Measurements from ENCODE around the gene AGFG2.

The AGFG2 gene

DNA sequence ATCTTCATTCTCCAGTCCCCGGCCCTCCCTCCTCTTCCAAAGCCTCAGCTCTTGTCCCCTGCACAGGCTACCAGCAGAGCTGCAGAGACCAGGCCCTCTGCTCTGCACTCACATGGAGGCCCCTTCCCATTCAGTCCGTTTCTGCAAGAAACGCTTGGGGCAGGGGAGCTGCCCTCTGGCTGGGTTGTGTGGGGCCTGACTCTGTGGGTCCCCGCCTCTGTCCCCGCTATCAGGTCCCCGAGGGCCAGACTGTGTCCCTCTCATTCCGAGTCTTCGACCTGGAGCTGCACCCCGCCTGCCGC is 64.7 kb downstream of the AGFG2 start:
- Histone ChIP-seq H3K4me2 (ENCODE audit: low read length, poor library complexity, severe bottlenecking) (peak overlapping the region; percentile 81), H3K4ac (ENCODE audit: low read depth in 1 of 2, low read length in 2 of 2) (peak overlapping the region; percentile 8 to 79), H3K18ac (ENCODE audit: low read depth in 1 of 2, low read length in 2 of 2) (peak overlapping the region; percentile 70 to 94), H3K9me3 (ENCODE audit: control insufficient read depth, low read length) (no peaks in the 10 kb centered on the region), H3K4me3 (ENCODE audit: insufficient read depth in 1 of 2, low read depth in 1 of 2, low read length in 2 of 2) (peak overlapping the region; percentile 57 to 92), H2AFZ (ENCODE audit: low read depth, low read length) (no peak overlapping the region), H3K79me1 (replicated peaks; ENCODE audit: low read length, poor library complexity, severe bottlenecking) (peaks cover 2% of the 10 kb centered on the region), H3K36me3 (ENCODE audit: control insufficient read depth in 1 of 2, insufficient read depth in 2 of 2, low read depth in 1 of 2, low read length in 2 of 2) (peaks cover 12 to 35% of the 10 kb centered on the region in 2 experiments), H2BK120ac (ENCODE audit: low read depth, low read length) (peak overlapping the region; percentile 99), H3K27me3 (ENCODE audit: control insufficient read depth in 1 of 2, insufficient read depth in 1 of 2, low read length in 2 of 2) (no peaks in the 10 kb centered on the region), H2BK15ac (ENCODE audit: low read depth, poor library complexity, severe bottlenecking) (peak overlapping the region; percentile 93), H2AK5ac (ENCODE audit: low read length, severe bottlenecking) (peak overlapping the region; percentile 45), H3K9ac (ENCODE audit: low read length) (peak overlapping the region; percentile 88), H3K4me1 (ENCODE audit: control insufficient read depth, insufficient read depth, low read depth, low read length) (peaks cover 41% of the 10 kb centered on the region), H3K27ac (ENCODE audit: low read length, poor library complexity, severe bottlenecking) (peak overlapping the region; percentile 74), H4K91ac (ENCODE audit: low read length) (peak overlapping the region; percentile 97), H2BK5ac (ENCODE audit: low read depth, low read length, poor library complexity, severe bottlenecking) (peak overlapping the region; percentile 59), H3K23ac (ENCODE audit: low read length in 2 of 2) (peak overlapping the region in 1 of 2 experiments; percentile 10), H2BK12ac (ENCODE audit: low read length in 2 of 2) (peak overlapping the region; percentile 89 to 93), H4K8ac (ENCODE audit: low read length) (peak overlapping the region; percentile 95), H3K14ac (ENCODE audit: low read length in 2 of 2) (peak overlapping the region in 1 of 2 experiments; percentile 84)
- DNase-seq, result peak; percentile 69
- 5% methylated on average over 10 of the region's 10 CpGs for WGBS

- Histone ChIP-seq H4K8ac (ENCODE audit: low read length) (peak overlapping the region; percentile 95), H3K4me3 (ENCODE audit: insufficient read depth in 1 of 2, low read depth in 1 of 2, low read length in 2 of 2) (peak overlapping the region; percentile 57 to 92), H2AK5ac (ENCODE audit: low read length, severe bottlenecking) (no peak overlapping the region), H3K27me3 (ENCODE audit: control insufficient read depth in 1 of 2, insufficient read depth in 1 of 2, low read length in 2 of 2) (no peaks in the 10 kb centered on the region), H2BK12ac (ENCODE audit: low read length in 2 of 2) (peak overlapping the region; percentile 89 to 93), H2BK15ac (ENCODE audit: low read depth, poor library complexity, severe bottlenecking) (peak overlapping the region; percentile 98), H3K9ac (ENCODE audit: low read length) (peak overlapping the region; percentile 88), H2BK5ac (ENCODE audit: low read depth, low read length, poor library complexity, severe bottlenecking) (peak overlapping the region; percentile 59), H3K14ac (ENCODE audit: low read length in 2 of 2) (peak overlapping the region; percentile 7 to 84), H2BK120ac (ENCODE audit: low read depth, low read length) (peak overlapping the region; percentile 99), H3K79me1 (replicated peaks; ENCODE audit: low read length, poor library complexity, severe bottlenecking) (peaks cover 2% of the 10 kb centered on the region), H3K4me1 (ENCODE audit: control insufficient read depth, insufficient read depth, low read depth, low read length) (peaks cover 41% of the 10 kb centered on the region), H3K36me3 (ENCODE audit: control insufficient read depth in 1 of 2, insufficient read depth in 2 of 2, low read depth in 1 of 2, low read length in 2 of 2) (peaks cover 12 to 35% of the 10 kb centered on the region in 2 experiments), H3K4me2 (ENCODE audit: low read length, poor library complexity, severe bottlenecking) (peak overlapping the region; percentile 93), H3K9me3 (ENCODE audit: control insufficient read depth, low read length) (no peaks in the 10 kb centered on the region), H3K27ac (ENCODE audit: low read length, poor library complexity, severe bottlenecking) (peak overlapping the region; percentile 74), H4K91ac (ENCODE audit: low read length) (peak overlapping the region; percentile 97), H3K4ac (ENCODE audit: low read depth in 1 of 2, low read length in 2 of 2) (peak overlapping the region; percentile 76 to 79), H3K18ac (ENCODE audit: low read depth in 1 of 2, low read length in 2 of 2) (peak overlapping the region; percentile 79 to 94), H3K23ac (ENCODE audit: low read length in 2 of 2) (peak overlapping the region in 1 of 2 experiments; percentile 10), H2AFZ (ENCODE audit: low read depth, low read length) (peak overlapping the region; percentile 8)
- peak; percentile 82 for DNase-seq
- under 1% methylated on average over 55 of the region's 70 CpGs for WGBS
Observed at GRCh38 chr7:100604028-100604975, 65.3 kb downstream of the AGFG2 start.

DNA sequence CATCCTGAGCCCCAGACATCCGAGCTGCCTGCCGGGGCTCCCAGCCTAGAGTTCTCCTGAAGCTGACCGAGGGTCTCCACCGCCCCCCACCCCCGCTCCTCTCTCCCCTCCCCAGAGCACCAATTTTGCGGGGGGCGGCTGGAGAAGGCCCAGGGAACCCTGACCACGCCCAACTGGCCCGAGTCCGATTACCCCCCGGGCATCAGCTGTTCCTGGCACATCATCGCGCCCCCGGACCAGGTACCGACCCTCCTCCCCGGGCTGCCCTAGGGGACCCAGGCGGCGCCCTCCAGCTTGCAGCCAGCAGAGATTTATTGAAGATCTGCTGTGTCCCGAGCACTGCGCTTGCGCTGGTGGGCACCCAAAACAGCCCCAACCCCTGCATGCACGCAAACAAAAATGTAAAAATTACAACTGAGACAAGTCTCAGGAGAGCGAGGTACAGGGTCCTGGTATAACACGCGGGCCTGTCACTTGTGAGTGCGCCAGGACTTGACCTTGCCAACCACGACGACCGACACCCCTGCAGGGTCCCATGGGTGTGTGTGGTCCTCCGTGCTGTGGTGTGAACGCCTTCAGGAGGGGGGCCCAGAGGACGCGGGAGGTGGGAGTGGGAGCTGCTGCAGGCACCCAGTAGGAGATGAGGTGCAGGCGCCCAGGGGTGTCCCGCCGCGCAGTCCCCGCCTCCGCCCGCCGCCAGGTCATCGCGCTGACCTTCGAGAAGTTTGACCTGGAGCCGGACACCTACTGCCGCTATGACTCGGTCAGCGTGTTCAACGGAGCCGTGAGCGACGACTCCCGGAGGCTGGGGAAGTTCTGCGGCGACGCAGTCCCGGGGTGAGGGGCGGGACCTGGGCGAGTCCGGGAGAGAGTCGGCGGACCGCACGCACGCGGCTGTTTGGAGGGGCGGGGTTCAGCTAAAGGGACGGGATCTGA is 66.2 kb downstream of the AGFG2 start:
- peak overlapping the region in 1 of 2 experiments; percentile 67 for H3K4ac ChIP-seq (ENCODE audit: low read depth in 1 of 2, low read length in 2 of 2)
- peak overlapping the region; percentile 67 for H3K9ac ChIP-seq (ENCODE audit: low read length)
- H2AFZ ChIP-seq (ENCODE audit: low read depth, low read length), result no peak overlapping the region
- H3K9me3 ChIP-seq (ENCODE audit: control insufficient read depth, low read length), result no peaks in the 10 kb centered on the region
- peak overlapping the region in 1 of 2 experiments; percentile 53 for H3K14ac ChIP-seq (ENCODE audit: low read length in 2 of 2)
- 37% methylated on average over 68 of the region's 68 CpGs for WGBS
- H3K79me1 ChIP-seq (replicated peaks; ENCODE audit: low read length, poor library complexity, severe bottlenecking), result peaks cover 2% of the 10 kb centered on the region
- H2BK120ac ChIP-seq (ENCODE audit: low read depth, low read length), result peak overlapping the region; percentile 66
- H3K18ac ChIP-seq (ENCODE audit: low read depth in 1 of 2, low read length in 2 of 2), result peak overlapping the region in 1 of 2 experiments; percentile 79
- no peak overlapping the region for H2AK5ac ChIP-seq (ENCODE audit: low read length, severe bottlenecking)
- H3K36me3 ChIP-seq (ENCODE audit: control insufficient read depth in 1 of 2, insufficient read depth in 2 of 2, low read depth in 1 of 2, low read length in 2 of 2), result peaks cover 5 to 35% of the 10 kb centered on the region in 2 experiments
- peak overlapping the region; percentile 57 to 73 for H3K4me3 ChIP-seq (ENCODE audit: insufficient read depth in 1 of 2, low read depth in 1 of 2, low read length in 2 of 2)
- no peaks in the 10 kb centered on the region for H3K27me3 ChIP-seq (ENCODE audit: control insufficient read depth in 1 of 2, insufficient read depth in 1 of 2, low read length in 2 of 2)
- peak overlapping the region; percentile 46 for H2BK15ac ChIP-seq (ENCODE audit: low read depth, poor library complexity, severe bottlenecking)
- no peak overlapping the region for H2BK5ac ChIP-seq (ENCODE audit: low read depth, low read length, poor library complexity, severe bottlenecking)
- H3K4me2 ChIP-seq (ENCODE audit: low read length, poor library complexity, severe bottlenecking), result peak overlapping the region; percentile 93
- H3K27ac ChIP-seq (ENCODE audit: low read length, poor library complexity, severe bottlenecking), result no peak overlapping the region
- no peak overlapping the region for H2BK12ac ChIP-seq (ENCODE audit: low read length in 2 of 2)
- H4K91ac ChIP-seq (ENCODE audit: low read length), result no peak overlapping the region
- H3K23ac ChIP-seq (ENCODE audit: low read length in 2 of 2), result peak overlapping the region in 1 of 2 experiments; percentile 53
- H3K4me1 ChIP-seq (ENCODE audit: control insufficient read depth, insufficient read depth, low read depth, low read length), result peaks cover 40% of the 10 kb centered on the region
- peak; percentile 40 for DNase-seq
- no peak overlapping the region for H4K8ac ChIP-seq (ENCODE audit: low read length)
